GM18870 (cell line): ENCODE measurements around the gene UHRF1.
"Not testable (repeated sequence)": the region's sequence is repeated elsewhere in the genome, so short reads cannot be mapped to it uniquely, and the experiment has no call there.

Experiments
- ATAC-seq: cut with Tn5 transposase; IDR thresholded peaks from one replicate; pipeline ENCODE4 v1.9.1; 2021; ENCODE audit warnings: moderate library complexity; ENCODE audit not compliant: unreplicated experiment

Gene UHRF1

GRCh38 chr19:4933528-4933927 is 24.2 kb downstream of the UHRF1 start:
- ATAC-seq, result no peak

DNA sequence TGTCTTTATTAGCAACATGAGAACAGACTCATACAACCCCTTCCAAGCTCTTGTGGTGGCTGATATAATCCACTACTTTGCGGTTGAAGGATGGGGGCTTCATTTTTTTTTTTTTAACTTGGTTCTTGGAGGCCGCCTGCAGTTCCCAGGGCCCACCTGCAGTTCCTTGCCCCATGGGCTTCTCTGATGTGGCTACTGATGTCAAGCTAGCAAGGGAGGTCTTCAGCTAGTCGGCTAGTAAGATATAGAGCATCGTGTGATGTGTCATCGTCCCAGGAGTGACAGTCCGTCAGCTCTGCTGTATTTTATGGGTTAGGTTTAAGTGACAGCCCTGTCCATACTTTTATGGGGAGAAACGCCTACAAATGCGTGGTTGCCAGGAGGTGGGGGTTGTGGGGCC is 26.1 kb downstream of the UHRF1 start:
- no peak for ATAC-seq

- ATAC-seq, result no peak
Observed at GRCh38 chr19:4937060-4937459, 27.8 kb downstream of the UHRF1 start.

DNA sequence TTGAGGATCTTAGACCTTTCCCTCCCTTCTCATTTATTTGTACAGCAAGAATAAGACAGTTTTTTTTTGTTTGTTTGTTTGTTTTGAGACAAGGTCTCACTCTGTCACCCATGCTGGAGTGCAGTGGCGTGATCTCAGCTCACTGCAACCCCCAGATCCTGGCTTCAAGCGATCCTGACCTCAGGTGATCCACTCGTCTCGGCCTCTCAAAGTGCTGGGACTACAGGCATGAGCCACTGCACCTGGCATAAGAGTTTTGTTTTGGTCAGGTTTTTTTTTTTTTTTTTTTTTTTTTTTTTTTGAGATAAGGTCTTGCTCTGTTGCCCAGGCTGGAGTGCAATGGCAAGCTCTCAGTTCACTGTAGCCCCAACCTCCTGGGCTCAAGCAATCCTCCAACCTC is 29.2 kb downstream of the UHRF1 start:
- ATAC-seq, result not testable (repeated sequence)

- no peak for ATAC-seq
Observed at GRCh38 chr19:4939466-4939865, 30.2 kb downstream of the UHRF1 start.

DNA sequence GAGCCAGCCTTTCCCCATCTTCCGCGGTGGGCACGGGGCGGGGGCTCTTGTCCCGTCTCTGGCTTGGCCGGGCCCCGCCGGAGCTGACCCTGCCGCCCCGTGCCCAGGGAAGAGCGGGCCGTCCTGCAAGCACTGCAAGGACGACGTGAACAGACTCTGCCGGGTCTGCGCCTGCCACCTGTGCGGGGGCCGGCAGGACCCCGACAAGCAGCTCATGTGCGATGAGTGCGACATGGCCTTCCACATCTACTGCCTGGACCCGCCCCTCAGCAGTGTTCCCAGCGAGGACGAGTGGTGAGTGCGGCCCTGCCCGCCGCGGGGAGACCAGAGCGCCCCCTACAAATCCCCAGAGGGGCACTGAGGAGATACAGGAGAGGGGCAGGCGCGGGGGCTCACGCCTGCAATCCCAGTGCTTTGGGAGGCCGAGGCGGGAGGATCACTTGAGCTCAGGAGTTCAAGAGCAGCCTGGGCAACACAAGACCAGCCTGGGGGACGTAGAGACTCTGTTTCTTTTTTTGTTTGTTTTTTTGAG is 32.4 kb downstream of the UHRF1 start:
- ATAC-seq, result not testable (repeated sequence)

- ATAC-seq, result not testable (repeated sequence)
Observed at GRCh38 chr19:4950650-4951049, 41.3 kb downstream of the UHRF1 start.

DNA sequence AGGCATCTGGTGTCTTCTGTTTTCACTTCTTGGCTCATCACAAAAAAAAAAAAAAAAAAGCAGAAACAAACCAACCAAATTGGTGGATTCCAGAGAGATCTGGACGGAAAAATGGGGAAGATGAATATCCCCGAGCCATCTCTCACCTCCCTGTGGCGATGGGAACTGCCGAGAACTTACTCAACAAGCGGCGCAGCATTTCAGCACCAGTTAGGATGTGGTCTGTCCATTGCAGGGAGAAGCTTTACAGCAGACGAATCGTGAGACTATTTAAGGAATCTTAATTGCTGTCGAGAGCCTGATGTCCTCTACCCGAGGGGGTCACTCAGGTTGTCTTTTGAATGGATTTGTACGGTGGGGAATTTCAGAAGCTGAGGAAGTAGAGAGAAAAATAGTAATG is 42.4 kb downstream of the UHRF1 start:
- ATAC-seq, result no peak

- ATAC-seq, result no peak
Observed at GRCh38 chr19:4952945-4953344, 43.6 kb downstream of the UHRF1 start.

DNA sequence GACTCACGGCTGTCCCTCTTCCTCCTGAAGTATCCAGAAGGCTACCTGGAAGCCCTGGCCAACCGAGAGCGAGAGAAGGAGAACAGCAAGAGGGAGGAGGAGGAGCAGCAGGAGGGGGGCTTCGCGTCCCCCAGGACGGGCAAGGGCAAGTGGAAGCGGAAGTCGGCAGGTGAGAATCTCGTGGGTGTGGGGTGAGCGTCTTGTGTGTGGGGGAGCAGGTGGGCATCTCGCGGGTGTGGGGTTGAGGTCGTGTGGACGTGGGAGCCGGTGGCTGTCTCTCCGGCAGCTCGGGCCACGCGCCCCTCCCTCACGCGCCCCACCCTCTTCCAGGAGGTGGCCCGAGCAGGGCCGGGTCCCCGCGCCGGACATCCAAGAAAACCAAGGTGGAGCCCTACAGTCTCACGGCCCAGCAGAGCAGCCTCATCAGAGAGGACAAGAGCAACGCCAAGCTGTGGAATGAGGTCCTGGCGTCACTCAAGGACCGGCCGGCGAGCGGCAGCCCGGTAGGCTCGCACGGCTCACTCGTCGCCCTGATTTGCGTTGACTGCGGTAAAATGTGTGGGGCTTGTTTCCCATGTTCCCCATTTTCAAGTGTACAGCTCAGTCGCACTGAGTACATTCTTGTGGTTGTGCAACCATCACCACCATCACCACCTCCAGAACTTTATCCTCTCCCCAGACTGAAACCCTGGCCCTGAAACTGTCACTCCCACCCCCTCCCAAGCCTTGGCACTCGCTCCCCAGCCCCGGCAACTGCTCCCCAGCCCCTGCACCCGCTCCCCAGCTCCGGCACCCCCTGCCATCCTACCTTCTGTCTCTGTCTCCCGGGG is 45.2 kb downstream of the UHRF1 start:
- ATAC-seq, result not testable (repeated sequence)

- ATAC-seq, result no peak
Observed at GRCh38 chr19:4955274-4955673, 46.0 kb downstream of the UHRF1 start.

DNA sequence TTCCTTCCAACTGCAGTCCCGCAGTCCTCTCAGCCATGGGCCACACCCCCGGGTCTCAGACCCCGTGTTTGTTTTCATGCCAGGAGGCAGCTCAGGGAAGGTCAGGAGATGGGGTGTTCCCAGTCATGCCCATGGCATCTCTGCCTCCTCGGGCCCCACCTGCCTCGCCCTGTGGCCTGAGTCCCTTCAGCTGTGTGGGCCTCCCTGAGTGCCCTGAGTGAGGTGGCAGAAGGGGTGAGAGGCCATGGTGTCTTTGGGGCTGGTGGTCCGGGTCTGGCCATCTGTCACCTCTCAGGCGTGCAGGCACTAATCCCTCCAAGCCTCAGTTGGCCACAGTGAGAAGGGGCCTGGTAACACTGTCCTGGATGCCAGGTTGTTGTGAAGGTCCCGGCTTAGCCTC is 48.7 kb downstream of the UHRF1 start:
- no peak for ATAC-seq

- ATAC-seq, result no peak
Observed at GRCh38 chr19:4962085-4962619, 52.9 kb downstream of the UHRF1 start.

DNA sequence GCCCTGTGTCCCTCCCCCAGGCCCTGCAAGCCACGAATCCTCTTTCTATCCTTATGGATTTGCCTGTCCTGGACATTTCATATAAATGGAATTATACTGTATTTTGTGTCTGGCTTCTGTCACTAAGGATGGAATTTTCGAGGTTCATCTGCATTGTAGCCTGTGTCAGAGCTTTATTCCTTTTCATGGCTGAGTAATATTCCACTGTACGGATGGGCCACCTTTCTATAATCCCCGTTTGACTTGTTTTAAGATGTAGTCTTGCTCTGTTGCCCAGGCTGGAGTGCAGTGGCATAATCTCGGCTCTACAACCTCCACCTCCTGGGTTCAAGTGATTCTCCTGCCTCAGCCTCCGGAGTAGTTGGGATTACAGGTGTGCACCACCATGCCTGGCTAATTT is 55.8 kb downstream of the UHRF1 start:
- no peak for ATAC-seq

GRCh38 chr19:4966591-4966990 is 57.3 kb downstream of the UHRF1 start:
- ATAC-seq, result no peak

DNA sequence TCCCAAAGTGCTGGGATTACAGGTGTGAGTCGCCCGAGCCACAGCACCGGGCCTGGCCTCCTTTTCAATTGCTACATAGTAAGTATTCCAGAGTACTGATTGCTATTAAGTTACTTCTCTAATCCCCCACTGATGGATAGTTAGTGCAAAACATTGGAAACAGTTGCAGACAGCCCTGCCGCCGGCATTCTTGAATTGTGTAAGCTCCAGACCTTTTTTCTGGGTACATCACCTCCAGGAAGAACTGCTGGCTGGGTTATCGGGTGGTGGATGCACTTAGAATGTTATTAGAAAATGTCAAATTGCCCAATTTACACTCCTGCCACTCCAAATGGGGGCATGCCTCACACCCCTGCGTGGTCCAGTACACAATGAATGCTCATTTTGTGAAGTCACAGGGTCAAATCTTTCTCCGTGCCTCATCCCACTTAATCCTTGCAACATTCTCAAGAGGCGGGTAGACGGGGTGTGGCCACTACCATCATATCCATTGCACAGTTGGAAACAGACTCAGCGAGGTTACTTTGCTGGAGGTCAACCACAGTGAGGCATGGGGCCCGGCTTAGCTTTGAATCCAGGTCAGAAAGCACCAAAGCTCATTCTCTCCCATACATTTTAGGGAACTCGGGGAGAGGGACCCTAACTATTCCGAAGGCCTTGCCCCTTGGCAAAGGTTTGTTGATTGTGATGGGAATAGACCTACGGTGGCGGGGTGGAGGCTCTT is 58.6 kb downstream of the UHRF1 start:
- ATAC-seq, result no peak

DNA sequence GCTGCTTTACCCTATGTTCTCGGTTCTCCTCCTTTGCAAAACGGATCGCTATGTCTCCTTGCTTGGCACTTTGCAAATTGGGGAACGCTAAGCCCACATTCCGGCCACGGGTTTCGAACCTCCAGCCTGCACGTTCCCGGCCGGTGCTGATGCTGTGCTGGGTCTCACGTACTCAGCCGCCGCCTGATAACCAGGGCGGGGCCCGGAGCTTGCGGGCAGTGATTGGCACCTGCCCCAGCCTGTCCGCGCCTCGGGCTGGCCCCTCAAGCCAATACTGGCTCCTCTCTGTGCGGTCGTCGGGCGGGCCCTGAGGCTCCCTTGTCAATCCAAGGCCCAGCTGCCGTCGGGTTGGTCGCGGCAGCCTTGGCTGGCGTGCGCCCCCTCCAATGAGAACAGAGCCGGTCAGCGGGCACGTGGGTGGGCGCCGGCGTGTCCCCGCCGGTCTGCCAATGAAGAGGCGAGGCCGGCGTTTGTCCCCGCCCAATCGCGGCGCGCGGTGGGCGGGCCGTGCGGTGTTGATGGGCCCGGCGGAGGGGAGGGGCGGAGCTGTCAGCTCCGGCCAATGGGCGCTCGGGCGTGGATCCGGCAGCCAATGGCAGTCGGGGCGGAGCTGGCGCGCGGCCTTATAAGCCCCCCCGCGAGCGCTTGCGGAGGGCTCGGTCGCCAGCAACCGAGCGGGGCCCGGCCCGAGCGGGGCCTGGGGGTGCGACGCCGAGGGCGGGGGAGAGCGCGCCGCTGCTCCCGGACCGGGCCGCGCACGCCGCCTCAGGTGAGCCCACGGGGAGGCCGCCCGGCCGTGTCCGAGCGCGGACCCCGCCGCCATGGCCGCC is 59.4 kb downstream of the UHRF1 start, which contains the start of gene KDM4B:
Gene KDM4B, plus strand, starts transcription at position 652 of the 830 bp plus-strand sequence. CDS start 63,778 bp downstream, outside the sequence.
- peak; percentile 91 for ATAC-seq

GRCh38 chr19:4969292-4969771 is 60.0 kb downstream of the UHRF1 start:
- ATAC-seq, result no peak

DNA sequence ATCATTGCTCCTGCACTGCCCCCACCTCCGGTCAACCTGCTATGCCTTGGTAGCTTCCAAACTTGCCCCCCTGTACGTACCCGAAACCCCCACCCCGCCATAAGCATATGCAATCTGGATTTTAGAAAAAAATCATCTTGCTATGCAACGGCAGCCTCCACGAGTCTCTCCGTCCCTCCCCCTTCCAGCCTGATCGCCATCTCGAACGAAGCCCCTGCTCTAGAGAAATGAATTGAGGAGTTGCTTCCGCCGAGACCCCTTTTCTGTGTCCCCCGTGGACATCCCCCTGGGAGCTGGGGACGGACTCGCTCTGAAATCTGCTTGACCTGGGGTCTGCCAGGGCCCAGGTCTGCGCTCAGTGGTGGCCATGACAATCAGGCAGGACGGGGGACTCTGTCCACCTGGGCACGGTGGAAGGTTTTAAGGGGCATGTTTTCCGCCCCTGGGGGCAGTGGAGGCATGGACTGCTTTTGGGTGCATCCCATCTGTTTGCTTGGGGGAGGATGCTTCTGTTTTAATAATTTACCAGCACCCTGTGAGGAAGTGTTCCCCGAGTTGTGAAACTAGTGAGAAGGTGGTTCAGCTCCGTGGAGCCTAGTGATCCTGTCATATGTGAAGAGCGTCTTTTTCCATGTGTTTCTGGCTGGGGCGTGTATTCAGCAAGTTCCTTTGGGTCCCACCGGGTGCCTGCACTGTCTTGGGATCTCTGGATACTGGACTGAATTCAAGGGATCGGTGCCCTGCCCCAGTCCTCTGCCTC is 60.7 kb downstream of the UHRF1 start:
- no peak for ATAC-seq
